ENCODE measurements around the gene CELSR1. TPM values are rescaled to one million over a fixed set of nuclear protein-coding genes. Genes with fewer than 3 reads are reported as not detected.

CELSR1 gene
- total RNA-seq, 1 donor from 2014 or later, result 0.27 TPM

- H3K27ac Mint-ChIP-seq (ENCODE audit: unreplicated experiment), result no peak overlapping the region
- H3K9me3 Mint-ChIP-seq (ENCODE audit: unreplicated experiment), result peaks cover 7% of the 10 kb centered on the region
- H3K4me1 Mint-ChIP-seq (ENCODE audit: low read depth, unreplicated experiment), result peaks cover 4% of the 10 kb centered on the region
- no peak for DNase-seq
- H3K27me3 Mint-ChIP-seq (ENCODE audit: unreplicated experiment), result peaks cover 8% of the 10 kb centered on the region
- no peak for TF ChIP-seq CTCF (IDR thresholded peaks at IDR 0.05; ENCODE audit: partially characterized antibody, unreplicated experiment)
- no peaks in the 10 kb centered on the region for H3K36me3 Mint-ChIP-seq (ENCODE audit: unreplicated experiment)
- H3K4me3 Mint-ChIP-seq (ENCODE audit: unreplicated experiment), result no peak overlapping the region
These were observed 9.2 kb upstream of the CELSR1 start for GRCh38 chr22:46546466-46547178.

- no peak overlapping the region for H3K27ac Mint-ChIP-seq (ENCODE audit: unreplicated experiment)
- no peak overlapping the region for H3K4me3 Mint-ChIP-seq (ENCODE audit: unreplicated experiment)
- no peak for TF ChIP-seq CTCF (IDR thresholded peaks at IDR 0.05; ENCODE audit: partially characterized antibody, unreplicated experiment)
- H3K4me1 Mint-ChIP-seq (ENCODE audit: low read depth, unreplicated experiment), result peaks cover 9% of the 10 kb centered on the region
- H3K9me3 Mint-ChIP-seq (ENCODE audit: unreplicated experiment), result peaks cover 7% of the 10 kb centered on the region
- H3K36me3 Mint-ChIP-seq (ENCODE audit: unreplicated experiment), result no peaks in the 10 kb centered on the region
- no peak for DNase-seq
- H3K27me3 Mint-ChIP-seq (ENCODE audit: unreplicated experiment), result peaks cover 8% of the 10 kb centered on the region
These were observed 7.8 kb upstream of the CELSR1 start for GRCh38 chr22:46545086-46545792.

GRCh38 chr22:46542011-46542985 is 4.9 kb upstream of the CELSR1 start:
- DNase-seq, result peak; percentile 89
- H3K27me3 Mint-ChIP-seq (ENCODE audit: unreplicated experiment), result peaks cover 10% of the 10 kb centered on the region

GRCh38 chr22:46541536-46541935 is 4.1 kb upstream of the CELSR1 start:
- no peak for DNase-seq
- no peak overlapping the region for H3K4me3 Mint-ChIP-seq (ENCODE audit: unreplicated experiment)
- no peaks in the 10 kb centered on the region for H3K36me3 Mint-ChIP-seq (ENCODE audit: unreplicated experiment)
- peaks cover 14% of the 10 kb centered on the region for H3K4me1 Mint-ChIP-seq (ENCODE audit: low read depth, unreplicated experiment)
- peaks cover 10% of the 10 kb centered on the region for H3K27me3 Mint-ChIP-seq (ENCODE audit: unreplicated experiment)
- H3K27ac Mint-ChIP-seq (ENCODE audit: unreplicated experiment), result no peak overlapping the region
- H3K9me3 Mint-ChIP-seq (ENCODE audit: unreplicated experiment), result peaks cover 5% of the 10 kb centered on the region
- TF ChIP-seq CTCF (IDR thresholded peaks at IDR 0.05; ENCODE audit: partially characterized antibody, unreplicated experiment), result no peak

More at GRCh38 chr22:46542011-46542985, 4.9 kb upstream of the CELSR1 start:
- no peak overlapping the region for H3K27ac Mint-ChIP-seq (ENCODE audit: unreplicated experiment)
- H3K4me1 Mint-ChIP-seq (ENCODE audit: low read depth, unreplicated experiment), result peaks cover 14% of the 10 kb centered on the region
- H3K4me3 Mint-ChIP-seq (ENCODE audit: unreplicated experiment), result no peak overlapping the region
- no peaks in the 10 kb centered on the region for H3K36me3 Mint-ChIP-seq (ENCODE audit: unreplicated experiment)
- peaks cover 5% of the 10 kb centered on the region for H3K9me3 Mint-ChIP-seq (ENCODE audit: unreplicated experiment)
- peak; percentile 87 for TF ChIP-seq CTCF (IDR thresholded peaks at IDR 0.05; ENCODE audit: partially characterized antibody, unreplicated experiment)

All from glutamatergic neuron (in vitro differentiated cells).